ENCODE data around the gene EHMT2.
A peak's percentile ranks its signal among the peaks of the same experiment; 100 is the strongest.
"Not testable (repeated sequence)": the region's sequence is repeated elsewhere in the genome, so short reads cannot be mapped to it uniquely, and the experiment has no call there.

Gene EHMT2

GRCh38 chr6:31874084-31874670 is 23.3 kb downstream of the EHMT2 start:
- Histone ChIP-seq H3K9me3 (ENCODE audit: control insufficient read depth, low read length) (no peaks in the 10 kb centered on the region), H3K9ac (ENCODE audit: low read length) (no peak overlapping the region), H3K4me1 (ENCODE audit: control insufficient read depth, insufficient read depth, low read length) (peaks cover 25% of the 10 kb centered on the region), H3K36me3 (ENCODE audit: control insufficient read depth, insufficient read depth, low read length) (peaks cover 17% of the 10 kb centered on the region), H3K27me3 (ENCODE audit: control insufficient read depth, insufficient read depth, low read length) (no peaks in the 10 kb centered on the region), H3K4me3 (ENCODE audit: low read length) (no peak overlapping the region)

GRCh38 chr6:31871046-31871659 is 26.3 kb downstream of the EHMT2 start:
- peaks cover 23% of the 10 kb centered on the region for H3K36me3 ChIP-seq (ENCODE audit: control insufficient read depth, insufficient read depth, low read length)
- no peak overlapping the region for H3K4me3 ChIP-seq (ENCODE audit: low read length)
- H3K9me3 ChIP-seq (ENCODE audit: control insufficient read depth, low read length): no peaks in the 10 kb centered on the region
- no peak overlapping the region for H3K9ac ChIP-seq (ENCODE audit: low read length)
- H3K4me1 ChIP-seq (ENCODE audit: control insufficient read depth, insufficient read depth, low read length): peaks cover 16% of the 10 kb centered on the region
- H3K27me3 ChIP-seq (ENCODE audit: control insufficient read depth, insufficient read depth, low read length): no peaks in the 10 kb centered on the region

GRCh38 chr6:31870385-31870921 is 27.0 kb downstream of the EHMT2 start:
- no peak overlapping the region for H3K9ac ChIP-seq (ENCODE audit: low read length)
- peaks cover 16% of the 10 kb centered on the region for H3K4me1 ChIP-seq (ENCODE audit: control insufficient read depth, insufficient read depth, low read length)
- no peaks in the 10 kb centered on the region for H3K9me3 ChIP-seq (ENCODE audit: control insufficient read depth, low read length)
- H3K36me3 ChIP-seq (ENCODE audit: control insufficient read depth, insufficient read depth, low read length): peaks cover 30% of the 10 kb centered on the region
- no peak overlapping the region for H3K4me3 ChIP-seq (ENCODE audit: low read length)
- H3K27me3 ChIP-seq (ENCODE audit: control insufficient read depth, insufficient read depth, low read length): no peaks in the 10 kb centered on the region

DNA sequence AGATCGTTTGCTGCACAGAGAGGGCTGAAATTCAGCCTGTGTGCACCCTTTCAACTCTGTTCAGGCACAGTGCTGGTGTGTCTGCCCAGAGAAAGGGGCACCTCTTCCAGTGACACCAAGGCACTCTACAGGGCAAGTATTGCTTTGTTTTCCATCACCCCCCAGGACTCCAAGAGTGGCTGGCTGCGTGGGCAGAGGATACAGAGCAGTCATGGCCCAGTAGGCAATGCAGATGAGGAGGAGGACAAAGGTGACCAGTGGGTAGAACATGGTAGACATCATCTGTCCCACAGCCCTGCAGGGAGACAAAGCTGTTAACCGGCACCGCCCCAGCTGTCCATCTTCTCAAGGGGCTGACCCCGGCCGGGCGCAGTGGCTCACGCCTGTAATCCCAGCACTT is 28.2 kb downstream of the EHMT2 start:
- Histone ChIP-seq H3K27me3 (ENCODE audit: control insufficient read depth, insufficient read depth, low read length) (no peaks in the 10 kb centered on the region), H3K4me1 (ENCODE audit: control insufficient read depth, insufficient read depth, low read length) (peaks cover 15% of the 10 kb centered on the region), H3K36me3 (ENCODE audit: control insufficient read depth, insufficient read depth, low read length) (peaks cover 33% of the 10 kb centered on the region), H3K9ac (ENCODE audit: low read length) (no peak overlapping the region), H3K4me3 (ENCODE audit: low read length) (no peak overlapping the region), H3K9me3 (ENCODE audit: control insufficient read depth, low read length) (no peaks in the 10 kb centered on the region)

- peaks cover 17% of the 10 kb centered on the region for H3K4me1 ChIP-seq (ENCODE audit: control insufficient read depth, insufficient read depth, low read length)
- H3K27me3 ChIP-seq (ENCODE audit: control insufficient read depth, insufficient read depth, low read length); H3K9me3 ChIP-seq (ENCODE audit: control insufficient read depth, low read length); H3K9ac ChIP-seq (ENCODE audit: low read length); H3K4me3 ChIP-seq (ENCODE audit: low read length): not testable (repeated sequence)
- peaks cover 30% of the 10 kb centered on the region for H3K36me3 ChIP-seq (ENCODE audit: control insufficient read depth, insufficient read depth, low read length)
Measured at GRCh38 chr6:31868658-31868971, 28.9 kb downstream of the EHMT2 start.

DNA sequence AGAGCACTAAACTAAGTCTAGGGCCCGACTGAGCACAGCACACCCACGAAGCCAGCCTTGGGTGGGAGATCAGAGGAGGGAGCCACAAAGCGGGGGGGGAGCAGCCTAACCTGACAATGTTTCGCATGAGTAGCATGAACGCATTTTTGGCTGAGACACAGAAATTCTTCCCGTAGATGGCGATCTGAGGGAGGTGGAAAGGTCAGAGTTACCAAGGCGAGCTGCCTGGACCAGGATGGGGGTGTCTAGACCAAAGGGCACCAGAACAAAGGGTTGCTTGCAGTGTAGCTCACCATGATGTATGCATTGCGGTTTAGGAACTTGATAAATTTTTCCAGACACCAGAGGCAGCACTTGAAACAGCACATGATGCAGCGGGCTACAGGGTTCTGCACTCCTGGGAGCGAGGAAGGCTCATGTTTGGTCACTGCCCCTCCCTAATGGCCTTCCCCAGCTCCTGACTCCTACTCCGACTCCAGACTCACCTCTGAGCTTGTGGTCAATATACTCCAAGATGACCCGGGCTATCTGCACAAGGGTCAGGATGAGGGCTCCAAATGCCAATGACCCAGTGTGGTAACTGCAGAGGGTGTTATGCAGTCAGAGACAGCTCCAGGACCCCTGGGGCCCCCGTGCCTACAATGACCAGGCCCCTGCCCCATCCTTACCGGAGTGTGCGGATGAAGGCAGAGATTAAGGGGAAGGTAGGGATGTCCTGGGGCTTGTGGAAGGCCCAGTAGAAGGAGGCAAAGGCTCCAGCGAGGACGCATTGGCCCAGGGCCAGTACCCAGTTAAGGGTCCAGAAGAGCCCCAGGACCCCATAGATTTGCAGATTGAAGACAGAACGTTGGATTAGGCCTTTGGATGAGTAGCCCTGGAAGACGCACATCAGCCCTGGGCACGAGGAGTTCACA is 32.0 kb downstream of the EHMT2 start:
- H3K9ac ChIP-seq (ENCODE audit: low read length): no peak overlapping the region
- no peaks in the 10 kb centered on the region for H3K27me3 ChIP-seq (ENCODE audit: control insufficient read depth, insufficient read depth, low read length)
- H3K36me3 ChIP-seq (ENCODE audit: control insufficient read depth, insufficient read depth, low read length): peaks cover 29% of the 10 kb centered on the region
- peaks cover 31% of the 10 kb centered on the region for H3K4me1 ChIP-seq (ENCODE audit: control insufficient read depth, insufficient read depth, low read length)
- H3K9me3 ChIP-seq (ENCODE audit: control insufficient read depth, low read length): no peaks in the 10 kb centered on the region
- H3K4me3 ChIP-seq (ENCODE audit: low read length): no peak overlapping the region

GRCh38 chr6:31864818-31865204 is 32.7 kb downstream of the EHMT2 start:
- H3K9ac ChIP-seq (ENCODE audit: low read length): no peak overlapping the region

GRCh38 chr6:31864123-31864562 is 33.4 kb downstream of the EHMT2 start:
- H3K4me1 ChIP-seq (ENCODE audit: control insufficient read depth, insufficient read depth, low read length): peaks cover 31% of the 10 kb centered on the region
- not testable (repeated sequence) for H3K9me3 ChIP-seq (ENCODE audit: control insufficient read depth, low read length); H3K27me3 ChIP-seq (ENCODE audit: control insufficient read depth, insufficient read depth, low read length); H3K9ac ChIP-seq (ENCODE audit: low read length); H3K4me3 ChIP-seq (ENCODE audit: low read length)
- peaks cover 38% of the 10 kb centered on the region for H3K36me3 ChIP-seq (ENCODE audit: control insufficient read depth, insufficient read depth, low read length)

More at GRCh38 chr6:31864818-31865204, 32.7 kb downstream of the EHMT2 start:
- Histone ChIP-seq H3K27me3 (ENCODE audit: control insufficient read depth, insufficient read depth, low read length) (no peaks in the 10 kb centered on the region), H3K36me3 (ENCODE audit: control insufficient read depth, insufficient read depth, low read length) (peaks cover 35% of the 10 kb centered on the region), H3K4me1 (ENCODE audit: control insufficient read depth, insufficient read depth, low read length) (peaks cover 31% of the 10 kb centered on the region), H3K4me3 (ENCODE audit: low read length) (no peak overlapping the region), H3K9me3 (ENCODE audit: control insufficient read depth, low read length) (no peaks in the 10 kb centered on the region)

- Histone ChIP-seq H3K36me3 (ENCODE audit: control insufficient read depth, insufficient read depth, low read length) (peaks cover 35% of the 10 kb centered on the region), H3K9me3 (ENCODE audit: control insufficient read depth, low read length) (no peaks in the 10 kb centered on the region), H3K27me3 (ENCODE audit: control insufficient read depth, insufficient read depth, low read length) (no peaks in the 10 kb centered on the region), H3K4me3 (ENCODE audit: low read length) (peak within 1 kb of the TSS; percentile 44), H3K4me1 (ENCODE audit: control insufficient read depth, insufficient read depth, low read length) (peaks cover 31% of the 10 kb centered on the region), H3K9ac (ENCODE audit: low read length) (peak within 1 kb of the TSS; percentile 80)
Measured at GRCh38 chr6:31862344-31863235, 34.9 kb downstream of the EHMT2 start, which contains the start of gene NEU1. NEU1 (minus strand) TSS chr6:31862821; CDS start chr6:31862776, 45 bp downstream.

DNA sequence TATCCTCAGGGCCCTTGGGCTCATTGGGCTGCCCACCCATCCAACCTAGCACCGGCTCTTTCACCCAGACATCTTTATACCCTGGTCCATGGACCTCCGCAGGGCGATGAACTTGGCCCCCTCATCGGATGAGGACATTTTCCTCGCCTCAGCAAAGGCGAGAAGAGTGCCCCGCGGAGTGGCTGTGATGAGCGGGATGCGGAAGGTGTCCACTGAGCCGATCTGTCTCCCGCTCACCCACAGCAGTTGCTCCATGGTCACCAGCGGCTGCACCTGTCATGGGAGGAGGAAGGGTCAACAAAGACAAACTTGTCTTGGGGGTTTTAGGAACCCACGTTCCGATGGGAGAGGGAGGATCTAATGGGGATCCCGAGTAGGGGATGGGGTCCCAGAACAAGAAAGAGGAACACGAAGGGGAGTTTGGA is 35.6 kb downstream of the EHMT2 start:
- Histone ChIP-seq H3K27me3 (ENCODE audit: control insufficient read depth, insufficient read depth, low read length) (no peaks in the 10 kb centered on the region), H3K36me3 (ENCODE audit: control insufficient read depth, insufficient read depth, low read length) (peaks cover 35% of the 10 kb centered on the region), H3K4me1 (ENCODE audit: control insufficient read depth, insufficient read depth, low read length) (peaks cover 31% of the 10 kb centered on the region), H3K9ac (ENCODE audit: low read length) (peak overlapping the region; percentile 80), H3K9me3 (ENCODE audit: control insufficient read depth, low read length) (no peaks in the 10 kb centered on the region), H3K4me3 (ENCODE audit: low read length) (peak overlapping the region; percentile 44)

- no peaks in the 10 kb centered on the region for H3K9me3 ChIP-seq (ENCODE audit: control insufficient read depth, low read length)
- H3K4me1 ChIP-seq (ENCODE audit: control insufficient read depth, insufficient read depth, low read length): peaks cover 30% of the 10 kb centered on the region
- H3K9ac ChIP-seq (ENCODE audit: low read length): no peak overlapping the region
- H3K4me3 ChIP-seq (ENCODE audit: low read length): no peak overlapping the region
- peaks cover 32% of the 10 kb centered on the region for H3K36me3 ChIP-seq (ENCODE audit: control insufficient read depth, insufficient read depth, low read length)
- H3K27me3 ChIP-seq (ENCODE audit: control insufficient read depth, insufficient read depth, low read length): no peaks in the 10 kb centered on the region
Measured at GRCh38 chr6:31861150-31861549, 36.3 kb downstream of the EHMT2 start.

All from mucosa of stomach (tissue), 1 donor.